GM18498 (cell line): ENCODE data around the gene TMOD2.

Source experiments
- ATAC-seq: cut with Tn5 transposase; IDR thresholded peaks from one replicate; pipeline ENCODE4 v1.9.1; 2021; ENCODE audit warnings: mild to moderate bottlenecking, moderate library complexity; ENCODE audit not compliant: unreplicated experiment

Gene TMOD2

GRCh38 chr15:51849860-51850259, 98.5 kb downstream of the TMOD2 start:
- no peak for ATAC-seq

DNA sequence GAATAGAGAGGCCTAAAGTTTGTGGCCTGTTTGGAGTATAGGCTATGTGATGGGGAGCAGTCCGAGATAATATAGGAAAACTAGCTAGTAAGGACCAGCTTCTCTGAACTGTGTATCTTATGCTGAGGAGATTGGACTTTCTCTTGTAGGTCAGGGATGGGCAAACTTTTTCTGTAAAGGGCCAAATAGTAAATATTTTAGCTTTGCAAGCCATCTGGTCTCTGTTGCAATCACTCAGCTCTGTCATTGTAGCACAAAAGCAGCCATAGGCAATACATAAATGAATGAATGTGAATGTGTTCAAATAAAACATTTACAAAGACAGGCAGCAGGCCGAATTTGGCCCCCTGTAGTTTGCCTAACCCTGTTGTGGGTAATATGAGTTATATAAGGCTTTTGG, 102.6 kb downstream of the TMOD2 start:
- no peak for ATAC-seq

- no peak for ATAC-seq
These were observed 104.2 kb downstream of the TMOD2 start for GRCh38 chr15:51855612-51856011.

DNA sequence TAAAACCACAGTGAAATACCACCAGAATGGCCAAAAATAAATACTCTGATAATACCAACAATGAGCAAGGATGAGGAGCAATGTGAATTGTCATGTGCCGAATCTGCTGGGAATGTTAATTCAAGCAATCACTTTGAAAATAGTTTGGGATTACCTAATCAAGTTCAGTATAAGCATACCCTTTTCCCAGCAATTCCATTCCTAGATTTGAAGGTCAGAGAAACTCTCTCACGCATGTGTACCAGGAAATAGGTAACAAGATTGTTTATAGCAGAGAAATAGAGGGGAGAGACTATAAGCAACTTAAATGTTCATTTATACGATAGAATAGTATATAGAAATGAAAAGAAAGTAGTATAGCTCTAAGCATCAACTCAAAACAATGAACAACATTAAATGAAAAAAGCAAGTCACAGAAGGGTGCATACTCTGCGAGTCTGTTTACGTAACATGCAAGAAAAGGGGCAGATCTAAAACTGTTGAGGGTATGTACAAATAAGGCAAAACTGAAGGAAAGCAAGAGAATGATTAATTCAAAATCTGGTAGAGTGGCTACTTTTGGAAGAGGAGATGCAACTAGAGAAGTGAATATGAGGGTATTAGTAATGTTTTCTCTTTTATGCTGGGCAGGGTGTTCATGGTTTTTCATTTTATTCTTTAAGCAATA, 105.5 kb downstream of the TMOD2 start:
- ATAC-seq: no peak

DNA sequence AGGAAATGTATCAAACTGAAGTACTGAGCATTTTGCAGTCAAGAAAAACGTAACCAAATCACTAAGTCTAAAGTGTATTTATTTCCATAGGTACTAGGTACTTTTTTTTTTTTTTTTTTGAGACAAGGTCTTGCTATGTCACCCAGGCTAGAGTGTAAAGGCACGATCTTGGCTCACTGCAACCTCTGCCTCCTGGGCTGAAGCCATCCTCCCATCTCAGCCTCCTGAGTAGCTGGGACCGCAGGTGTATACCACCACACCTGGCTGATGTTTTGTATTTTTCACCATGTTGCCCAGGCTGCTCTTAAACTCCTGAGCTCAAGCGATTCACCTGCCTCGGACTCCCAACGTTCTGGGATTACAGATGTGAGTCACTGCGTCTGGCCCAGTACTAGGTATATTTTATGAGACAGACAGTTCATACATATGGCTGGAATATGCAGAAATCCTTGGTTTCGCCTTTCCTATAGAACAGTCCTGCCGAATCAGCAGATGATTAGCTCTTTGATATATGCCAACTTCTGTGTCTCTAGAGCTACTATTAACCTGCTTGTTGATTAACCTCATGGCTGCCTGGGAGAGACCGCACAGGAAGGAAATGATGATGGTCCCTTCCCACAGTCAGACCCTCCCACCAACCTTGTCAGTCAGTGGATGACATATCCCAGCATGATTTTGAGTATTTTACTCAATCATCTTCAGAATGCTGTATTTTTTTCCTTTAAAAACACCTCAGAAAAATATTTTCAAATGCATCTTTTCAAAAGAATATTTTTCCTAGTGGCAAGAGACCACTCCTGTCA, 110.4 kb downstream of the TMOD2 start:
- ATAC-seq: no peak

GRCh38 chr15:51863131-51863530, 111.7 kb downstream of the TMOD2 start:
- no peak for ATAC-seq

- no peak for ATAC-seq
These were observed 113.1 kb downstream of the TMOD2 start for GRCh38 chr15:51864408-51865056.

DNA sequence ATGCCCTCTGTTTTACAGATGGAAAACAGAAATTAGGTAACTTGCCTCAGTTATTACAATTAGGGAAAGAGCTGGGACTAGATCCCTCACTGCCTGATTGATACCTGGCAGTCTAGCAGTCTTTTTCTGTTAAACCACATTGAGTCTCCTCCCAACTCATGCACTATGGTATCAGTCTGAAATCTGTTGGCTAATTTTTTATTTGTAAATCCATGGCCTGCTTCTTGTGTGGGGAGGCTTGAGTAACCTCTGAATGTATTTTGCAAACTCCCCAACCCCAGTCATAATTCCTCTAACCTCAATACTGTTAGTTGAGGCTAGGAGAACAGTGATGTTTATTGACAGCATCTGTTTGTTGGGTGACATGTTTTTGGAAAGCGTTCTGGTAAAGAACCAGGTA, 113.9 kb downstream of the TMOD2 start:
- ATAC-seq: no peak
